ENCODE results near the gene AGT.

Gene AGT

GRCh38 chr1:230713915-230714764 is at the start of gene AGT:
AGT (minus strand) TSS chr1:230714122; CDS start chr1:230710823, 3,299 bp downstream.
- DNase-seq (ENCODE audit: low read depth, low spot score): no peak

DNA sequence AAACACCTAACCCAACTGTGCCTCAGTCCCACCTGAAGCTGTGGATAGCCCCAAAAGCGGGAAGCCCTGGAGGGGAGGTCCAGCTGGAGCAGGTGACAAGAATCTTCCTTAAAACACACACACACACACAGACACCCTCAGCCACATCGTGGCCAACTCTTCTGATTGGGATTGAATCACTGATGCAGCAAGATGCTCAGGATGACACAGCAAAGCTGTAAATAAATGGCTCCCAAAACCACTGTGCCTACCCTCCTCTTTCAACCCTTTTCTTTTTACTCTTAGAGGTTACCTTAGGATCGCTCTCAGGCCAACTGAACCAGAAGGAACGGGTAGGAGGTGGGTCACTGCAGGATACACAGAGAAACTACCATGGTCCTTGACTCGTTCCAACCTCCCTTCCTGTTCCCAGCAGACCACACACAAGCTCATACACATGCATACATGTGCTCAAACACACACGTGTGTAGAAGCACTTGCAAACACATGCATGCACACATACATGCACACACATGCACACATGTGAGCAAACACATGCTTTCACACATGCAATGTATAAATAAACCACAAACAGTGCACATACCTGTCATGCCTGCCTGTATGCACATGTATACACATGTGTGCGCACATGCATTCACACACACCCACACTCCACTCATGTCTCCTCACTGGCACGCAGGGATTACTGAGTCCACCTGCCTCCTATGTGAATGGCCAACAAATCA is 47.7 kb upstream of the AGT start:
- no peak for DNase-seq (ENCODE audit: low read depth, low spot score)

DNA sequence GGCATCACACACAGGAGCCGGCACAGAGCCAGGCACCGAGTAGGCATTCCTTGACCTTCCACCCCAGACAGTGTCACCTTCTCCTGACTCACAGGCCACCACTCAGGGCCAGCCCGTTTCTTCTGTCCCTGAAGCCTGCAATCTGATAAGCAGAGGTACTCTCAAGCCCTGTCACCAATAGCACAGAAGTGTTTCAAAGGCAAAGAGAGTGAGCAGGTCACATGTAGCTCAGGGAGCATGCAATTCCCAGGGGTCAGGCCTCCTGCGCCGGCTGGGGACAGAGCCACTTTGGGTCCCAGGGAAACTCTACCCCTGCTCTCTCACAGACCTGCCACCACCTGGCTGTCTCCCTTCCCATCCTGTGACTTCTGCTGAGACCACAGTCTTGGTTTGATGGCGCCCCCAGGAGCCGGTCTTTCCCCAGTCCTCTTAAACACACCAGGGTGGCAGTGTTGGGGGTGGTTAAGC is 46.5 kb upstream of the AGT start:
- DNase-seq (ENCODE audit: low read depth, low spot score): no peak

GRCh38 chr1:230759369-230760065 is 45.6 kb upstream of the AGT start:
- DNase-seq (ENCODE audit: low read depth, low spot score): no peak

DNA sequence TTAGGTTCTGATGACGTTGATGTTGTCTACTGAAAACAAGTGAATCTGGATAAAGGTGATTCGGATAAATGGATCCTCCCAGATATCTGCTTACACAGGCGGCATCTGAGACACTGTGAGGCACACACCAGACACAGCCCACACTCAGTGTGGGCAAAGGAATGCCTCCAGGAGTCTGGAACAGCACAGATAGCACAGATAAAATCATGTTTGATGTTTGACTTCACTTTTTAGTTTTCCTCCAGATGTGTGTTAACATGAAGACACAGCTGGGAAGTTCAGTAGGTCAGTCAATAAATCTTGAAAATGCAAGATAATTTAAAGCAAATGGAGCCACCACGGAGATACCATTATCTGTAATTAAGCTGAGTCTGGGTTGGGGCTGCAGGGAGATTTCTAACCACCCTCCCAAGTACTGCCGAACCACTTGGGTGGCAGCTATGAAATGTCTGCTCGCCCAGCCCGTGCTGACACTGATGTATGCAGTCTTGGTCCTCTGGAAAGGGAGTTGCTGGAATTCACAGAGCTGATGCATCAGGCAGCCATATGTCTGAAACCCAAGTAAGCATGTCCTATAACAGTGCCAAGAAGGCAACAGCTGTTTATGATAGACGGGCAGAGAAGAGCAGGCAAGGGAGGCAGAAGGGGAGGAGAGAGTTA is 44.9 kb upstream of the AGT start:
- no peak for DNase-seq (ENCODE audit: low read depth, low spot score)

DNA sequence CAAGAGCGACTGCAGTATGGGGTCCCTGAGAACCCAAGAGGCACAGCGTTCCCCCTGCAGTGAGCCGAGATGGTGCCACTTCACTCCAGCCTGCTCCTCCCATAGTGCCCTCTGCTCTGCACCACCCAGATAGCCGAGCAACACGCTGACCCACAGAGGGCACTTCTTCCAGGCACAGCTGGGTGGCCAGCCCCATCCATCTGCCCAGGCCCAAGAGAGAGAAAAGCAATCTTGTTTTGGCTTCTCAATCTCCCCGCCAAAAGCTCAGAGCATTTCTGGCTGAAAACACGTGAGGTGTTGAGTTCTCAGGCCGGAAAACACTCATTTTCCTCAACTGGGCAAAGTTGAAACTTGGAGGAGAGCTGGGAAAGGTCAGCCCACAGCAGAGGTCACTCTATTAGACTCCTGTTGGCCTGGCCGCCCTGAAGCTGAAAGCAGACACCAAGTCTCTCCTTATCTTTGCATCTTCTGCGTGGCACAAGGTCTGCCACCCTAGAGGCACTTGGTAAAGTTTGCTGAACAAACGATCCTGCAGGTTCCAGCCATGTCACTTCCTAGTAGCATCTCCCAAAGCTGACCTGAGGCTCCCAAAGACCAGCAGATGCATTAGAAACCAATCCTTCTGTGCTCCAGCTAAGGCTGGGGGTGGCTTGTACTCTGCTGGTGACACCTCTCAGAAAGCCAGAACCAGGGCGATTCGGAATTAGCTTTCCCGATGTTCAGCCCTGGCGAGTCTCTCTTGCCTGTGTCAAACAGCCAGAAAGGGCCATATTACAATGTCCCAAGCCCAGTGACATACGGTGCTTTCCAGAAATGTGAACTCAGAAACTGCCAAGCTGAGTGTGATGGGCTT is 44.2 kb upstream of the AGT start:
- no peak for DNase-seq (ENCODE audit: low read depth, low spot score)

- no peak for DNase-seq (ENCODE audit: low read depth, low spot score)
These were observed 40.9 kb upstream of the AGT start for GRCh38 chr1:230754796-230755195.

DNA sequence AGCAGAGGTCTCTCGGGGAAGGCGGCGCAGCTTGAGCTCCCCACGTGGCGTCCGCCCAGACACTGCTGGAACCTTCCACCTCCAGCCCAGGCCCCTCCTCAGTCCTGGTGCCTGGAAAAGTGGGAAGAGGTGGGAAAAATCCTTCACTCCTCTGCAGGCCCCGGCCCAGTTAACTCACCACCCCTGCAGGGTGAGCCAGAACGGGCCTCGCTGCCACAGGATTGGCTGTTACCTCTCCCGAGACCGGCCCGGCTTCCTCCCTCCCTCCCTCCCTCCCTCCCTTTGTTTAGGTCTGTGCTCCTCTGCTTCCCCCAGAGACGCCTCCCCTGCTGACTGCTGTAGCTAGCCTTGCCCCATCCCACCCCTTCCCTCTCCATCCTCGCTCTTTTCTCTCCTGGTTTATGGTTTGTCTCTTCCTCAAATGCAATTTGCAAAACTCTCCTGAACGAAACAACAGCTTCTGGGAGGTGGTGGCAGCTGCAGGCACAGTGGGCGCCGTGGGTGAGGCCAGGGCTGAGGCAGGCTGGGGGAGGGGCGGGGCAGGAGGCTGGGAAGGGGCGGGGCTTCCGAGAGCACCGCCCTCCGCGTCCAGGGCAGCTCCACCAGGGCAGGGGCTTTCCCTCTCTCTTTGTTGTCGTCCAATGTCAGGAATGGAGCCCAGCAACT is 39.8 kb upstream of the AGT start:
- DNase-seq (ENCODE audit: low read depth, low spot score): no peak

DNA sequence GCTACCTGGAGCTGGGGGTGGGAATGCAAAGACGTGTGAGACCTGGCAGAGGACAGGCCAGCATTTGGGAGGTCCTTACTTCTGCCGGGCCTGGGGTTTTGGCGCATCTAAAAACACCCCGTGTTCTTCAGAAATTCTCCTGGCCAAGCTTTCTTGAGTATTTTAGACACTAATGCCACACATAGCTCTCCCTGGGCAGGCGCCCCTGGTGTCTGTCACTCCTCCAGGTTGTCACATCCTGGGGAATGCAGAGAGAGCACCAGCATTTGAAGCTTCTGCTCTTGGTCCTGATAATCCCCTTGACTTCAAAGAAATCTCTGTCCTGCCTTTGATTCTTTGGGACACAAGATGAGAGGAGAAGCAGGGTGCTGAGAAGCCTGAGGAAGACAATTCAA is 39.3 kb upstream of the AGT start:
- no peak for DNase-seq (ENCODE audit: low read depth, low spot score)

DNA sequence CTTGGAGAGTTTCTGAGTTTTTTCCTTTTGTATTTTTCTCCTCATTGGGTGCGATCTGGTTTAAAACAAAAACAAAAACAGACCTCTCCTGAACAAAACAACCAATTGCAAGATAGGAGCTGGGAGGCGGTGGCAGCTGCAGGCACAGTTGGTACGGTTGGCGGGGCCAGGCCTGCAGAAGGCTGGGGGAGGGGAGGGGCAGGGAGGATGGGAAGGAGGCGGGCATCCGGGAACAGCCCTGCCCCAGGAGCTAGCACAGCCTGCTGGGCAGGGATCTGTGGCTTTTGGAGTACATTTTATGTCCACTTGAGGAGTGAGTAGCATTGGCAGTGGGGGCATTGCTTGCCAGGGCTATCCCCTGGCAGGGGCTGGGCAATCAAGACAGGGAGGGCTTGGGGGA is 38.5 kb upstream of the AGT start:
- DNase-seq (ENCODE audit: low read depth, low spot score): no peak

- DNase-seq (ENCODE audit: low read depth, low spot score): no peak
These were observed 37.2 kb upstream of the AGT start for GRCh38 chr1:230750986-230751625.

DNA sequence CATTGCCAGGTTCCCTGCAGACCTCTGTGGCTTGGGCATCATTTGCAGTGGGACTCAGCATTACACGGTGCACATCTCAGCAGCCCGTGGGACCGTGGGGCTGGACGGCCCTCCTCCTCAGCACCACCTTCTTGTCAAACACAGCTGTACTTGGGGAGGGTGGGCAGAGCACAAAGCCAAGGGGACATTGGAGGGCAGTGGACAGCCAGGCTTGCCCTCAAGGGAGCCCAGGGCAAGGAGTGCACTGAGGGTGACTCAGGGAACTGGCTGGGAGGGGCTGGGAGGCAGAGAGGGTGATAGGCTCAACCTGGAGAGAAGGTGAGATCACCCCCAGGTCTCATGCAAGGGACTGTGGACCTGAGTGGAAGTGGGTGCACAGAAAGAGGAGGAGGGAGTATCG is 36.7 kb upstream of the AGT start:
- DNase-seq (ENCODE audit: low read depth, low spot score): no peak

GRCh38 chr1:230749635-230750034 is 35.7 kb upstream of the AGT start:
- no peak for DNase-seq (ENCODE audit: low read depth, low spot score)

GRCh38 chr1:230749150-230749549 is 35.2 kb upstream of the AGT start:
- no peak for DNase-seq (ENCODE audit: low read depth, low spot score)

DNA sequence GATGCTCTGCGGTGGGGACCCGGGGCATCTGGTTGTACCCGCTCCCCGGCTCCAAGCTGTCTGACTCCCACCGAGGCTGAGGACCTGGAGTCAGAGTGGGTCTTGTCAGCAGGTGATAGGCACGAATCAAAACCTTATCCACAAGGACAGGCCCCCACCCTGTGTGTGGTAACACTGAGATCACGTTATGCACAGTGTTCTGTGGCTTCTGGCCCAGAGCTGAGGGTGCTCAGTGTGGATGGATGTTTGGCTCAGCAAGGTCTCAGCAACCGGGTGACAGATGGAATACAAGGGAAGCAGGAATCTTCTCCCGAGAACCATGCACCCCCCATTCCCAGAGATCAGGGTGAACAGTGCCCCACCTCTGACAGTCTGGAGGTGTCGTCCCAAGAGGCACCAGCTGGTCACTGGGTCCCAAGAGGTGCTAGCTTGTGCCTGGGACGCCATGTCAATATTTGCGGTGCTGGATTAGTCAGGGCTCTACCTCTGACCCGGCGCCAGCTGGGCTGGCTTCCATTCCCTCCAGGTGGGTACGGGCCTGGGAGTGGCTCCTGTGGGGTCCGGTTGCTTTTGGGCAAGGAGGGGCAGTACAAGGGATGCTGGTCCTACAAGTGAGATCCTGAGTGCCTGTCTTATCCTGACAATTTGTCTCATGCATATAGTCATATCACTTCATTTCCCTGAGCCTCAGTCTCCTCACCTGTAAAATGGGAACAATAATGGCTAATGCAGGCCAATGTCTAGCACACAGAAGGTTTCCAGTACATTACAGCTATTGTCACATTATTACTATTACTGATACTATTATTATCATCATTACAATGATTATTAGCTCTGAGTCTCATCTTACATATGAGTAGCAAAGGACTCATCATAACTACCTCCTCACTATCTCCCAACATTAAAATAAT is 34.2 kb upstream of the AGT start:
- DNase-seq (ENCODE audit: low read depth, low spot score): no peak

GRCh38 chr1:230747127-230747730 is 33.3 kb upstream of the AGT start, which contains the start of gene CAPN9:
CAPN9 (plus strand) TSS chr1:230747388; CDS start chr1:230747497, 109 bp downstream.
- DNase-seq (ENCODE audit: low read depth, low spot score): no peak

GRCh38 chr1:230746617-230747016 is 32.7 kb upstream of the AGT start:
- DNase-seq (ENCODE audit: low read depth, low spot score): no peak

DNA sequence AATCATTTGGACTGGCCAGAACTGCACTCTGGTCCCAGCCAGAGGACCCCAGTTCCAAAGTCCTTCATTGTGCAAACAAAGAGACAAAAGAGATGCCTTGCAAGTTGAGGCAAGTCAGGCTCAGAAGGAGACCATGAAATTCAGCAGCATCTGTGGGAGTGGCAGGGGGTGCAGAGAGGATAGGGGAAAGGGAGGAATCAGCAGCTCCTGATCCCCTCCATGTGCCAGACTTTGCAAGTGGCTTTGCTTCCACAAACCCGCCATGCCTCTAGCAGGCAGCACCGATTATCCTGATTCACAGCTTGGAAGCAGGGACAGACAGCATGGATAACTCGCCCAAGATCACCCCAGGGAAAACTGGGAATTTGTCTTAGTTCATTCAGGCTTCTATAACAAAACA is 31.1 kb upstream of the AGT start:
- DNase-seq (ENCODE audit: low read depth, low spot score): no peak

Data from activated CD4-positive, CD25-positive, alpha-beta regulatory T cell treated with anti-CD3 and anti-CD28 coated beads, Interleukin-2, amount 50 U/mL, for 16 hours (primary cell).